GM19025 (cell line): ENCODE data around the gene FIZ1.
"Not testable (repeated sequence)": the region's sequence is repeated elsewhere in the genome, so short reads cannot be mapped to it uniquely, and the experiment has no call there.

Source experiments
- ATAC-seq: cut with Tn5 transposase; IDR thresholded peaks from one replicate; pipeline ENCODE4 v1.9.1; 2021; ENCODE audit warnings: mild to moderate bottlenecking, low read depth, moderate library complexity; ENCODE audit not compliant: unreplicated experiment

FIZ1 gene

GRCh38 chr19:55578761-55579747 is 20.3 kb downstream of the FIZ1 start:
- ATAC-seq: no peak

DNA sequence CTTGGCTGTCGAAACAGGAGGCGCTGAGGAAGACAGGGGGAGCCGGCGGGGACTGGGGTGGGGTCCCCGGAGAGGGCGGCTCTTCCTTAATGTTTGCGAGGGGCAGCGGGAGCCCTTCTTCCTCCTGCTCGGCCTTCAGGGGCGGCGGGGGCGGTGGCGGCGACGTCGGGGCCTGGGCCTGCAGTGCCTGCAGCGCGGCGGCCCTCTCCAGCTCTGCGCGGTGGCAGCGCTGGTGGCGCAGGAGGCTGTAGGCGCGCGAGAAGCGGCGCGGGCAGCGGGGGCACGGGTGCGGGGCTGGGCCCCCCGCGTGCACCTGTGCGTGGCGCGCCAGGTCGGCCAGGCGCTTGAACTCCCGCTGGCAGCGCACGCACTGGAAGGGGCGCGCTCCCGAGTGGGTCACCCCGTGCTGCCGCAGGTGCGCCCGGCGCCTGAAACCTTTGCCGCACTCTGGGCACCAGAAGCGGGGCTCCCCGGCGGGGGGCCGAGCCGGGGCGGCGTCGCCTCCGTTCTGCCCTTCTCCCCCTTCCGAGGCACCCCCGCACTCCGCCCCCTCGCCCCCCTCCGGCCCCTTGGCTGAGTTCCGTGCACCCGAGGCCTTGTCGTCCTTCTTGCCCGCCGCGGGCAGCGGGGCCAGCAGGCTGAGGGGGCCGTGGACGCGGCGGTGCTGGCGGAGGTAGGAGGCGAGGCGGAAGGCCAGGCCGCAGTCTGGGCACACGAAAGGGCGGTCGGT is 21.1 kb downstream of the FIZ1 start:
- ATAC-seq: no peak

- no peak for ATAC-seq
Observed at GRCh38 chr19:55576746-55577145, 22.6 kb downstream of the FIZ1 start.

- not testable (repeated sequence) for ATAC-seq
Observed at GRCh38 chr19:55573929-55574328, 25.4 kb downstream of the FIZ1 start.

DNA sequence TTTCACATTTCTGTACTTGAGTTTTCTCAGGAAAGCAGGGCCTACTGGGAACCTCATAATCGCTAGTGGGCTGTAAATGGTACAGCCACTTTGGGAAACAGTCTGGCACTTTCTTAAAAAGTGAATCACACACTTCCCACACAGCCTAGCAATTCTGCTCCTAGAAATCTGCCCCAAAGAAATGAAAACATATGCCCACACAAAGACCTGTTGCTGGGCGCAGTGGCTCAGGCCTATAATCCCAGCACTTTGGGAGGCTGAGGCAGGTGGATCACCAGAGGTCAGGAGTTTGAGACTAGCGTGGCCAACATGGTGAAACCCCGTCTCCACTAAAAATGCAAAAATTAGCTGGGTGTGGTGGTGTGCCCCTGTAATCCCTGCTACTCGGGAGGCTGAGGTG is 29.8 kb downstream of the FIZ1 start:
- ATAC-seq: not testable (repeated sequence)

DNA sequence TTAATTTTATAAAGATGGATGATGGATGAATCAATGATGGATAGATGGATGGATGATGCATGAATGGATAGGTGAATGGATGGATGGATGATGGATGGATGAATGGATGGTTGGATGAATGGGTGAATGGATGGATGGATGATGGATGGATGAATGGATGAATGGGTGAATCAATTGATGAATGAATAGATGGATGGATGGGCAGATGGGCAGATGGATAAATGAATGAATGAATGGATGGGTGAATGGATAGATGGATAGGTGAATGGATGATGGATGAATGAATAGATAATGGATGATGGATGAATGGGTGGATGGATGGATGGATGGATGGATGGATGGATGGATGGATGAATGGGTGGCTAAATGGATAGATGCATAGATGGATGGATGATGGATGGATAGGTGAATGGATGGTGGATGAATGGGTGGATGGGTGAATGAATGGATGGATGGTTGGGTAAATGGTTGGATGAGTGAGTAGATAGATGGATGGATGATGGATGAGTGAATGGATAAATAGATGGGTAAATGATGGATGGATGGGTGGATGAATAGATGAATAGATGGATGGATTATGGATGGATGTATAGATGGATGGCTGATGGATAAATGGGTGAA is 31.5 kb downstream of the FIZ1 start:
- ATAC-seq: no peak

DNA sequence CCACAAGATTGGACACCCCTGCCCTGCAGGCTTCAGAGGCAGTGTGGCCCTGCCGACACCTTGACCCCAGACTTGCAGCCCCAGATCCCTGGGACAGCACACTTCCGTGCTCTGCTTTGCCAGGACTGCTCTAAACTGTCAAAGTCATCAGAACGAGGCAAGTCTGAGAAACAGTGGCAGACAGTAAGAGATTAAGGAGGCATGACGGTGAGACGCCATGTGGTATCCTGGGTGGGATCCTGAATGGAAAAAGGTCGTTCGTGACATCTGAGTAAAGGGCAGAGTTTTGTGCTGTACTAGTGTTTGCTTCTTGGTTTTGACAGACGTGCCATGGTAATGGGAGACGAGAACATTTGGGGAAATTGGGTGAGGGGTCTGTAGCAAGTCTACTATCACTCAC is 32.5 kb downstream of the FIZ1 start:
- ATAC-seq: no peak

DNA sequence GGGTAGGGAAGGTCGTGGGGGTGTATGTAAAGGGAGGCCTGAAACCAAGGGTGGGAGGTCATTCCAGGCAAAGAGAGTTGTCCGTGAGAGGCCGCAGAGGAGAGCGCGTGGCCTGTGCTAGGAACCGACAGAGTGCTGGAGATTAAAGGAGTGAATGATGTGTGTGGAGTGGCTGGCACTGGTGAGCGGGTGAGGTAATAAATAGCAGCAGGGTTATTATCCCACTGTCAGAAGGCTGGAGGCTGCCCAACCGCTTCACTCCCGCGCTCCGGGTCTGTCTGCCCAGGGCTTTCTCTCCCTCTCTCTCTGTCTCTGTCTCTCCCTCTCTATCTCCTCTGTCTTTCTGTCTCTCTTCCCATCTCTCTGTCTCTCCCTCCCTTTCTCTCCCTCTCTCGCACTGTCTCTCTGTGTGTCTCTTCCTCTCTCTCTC is 36.0 kb downstream of the FIZ1 start:
- no peak for ATAC-seq

DNA sequence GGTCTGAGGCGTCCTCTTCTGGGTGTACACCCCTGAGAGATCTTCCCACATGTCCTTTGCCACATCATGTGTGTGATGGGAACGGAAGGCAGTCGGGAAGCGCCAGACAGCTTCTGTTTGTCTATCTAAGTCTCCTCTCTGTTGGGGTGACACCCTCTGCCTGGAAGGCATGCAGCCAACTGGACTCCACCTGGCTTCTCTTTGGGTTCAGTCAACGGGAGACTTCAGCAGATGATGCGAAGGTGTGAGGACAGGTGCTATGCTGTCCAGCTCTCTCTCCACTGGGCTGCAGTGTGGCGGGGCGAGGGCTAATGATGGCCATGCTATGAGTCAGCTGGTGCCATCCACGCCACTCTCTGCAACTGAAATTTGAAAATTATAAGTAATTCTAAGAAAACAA is 39.6 kb downstream of the FIZ1 start:
- ATAC-seq: no peak

DNA sequence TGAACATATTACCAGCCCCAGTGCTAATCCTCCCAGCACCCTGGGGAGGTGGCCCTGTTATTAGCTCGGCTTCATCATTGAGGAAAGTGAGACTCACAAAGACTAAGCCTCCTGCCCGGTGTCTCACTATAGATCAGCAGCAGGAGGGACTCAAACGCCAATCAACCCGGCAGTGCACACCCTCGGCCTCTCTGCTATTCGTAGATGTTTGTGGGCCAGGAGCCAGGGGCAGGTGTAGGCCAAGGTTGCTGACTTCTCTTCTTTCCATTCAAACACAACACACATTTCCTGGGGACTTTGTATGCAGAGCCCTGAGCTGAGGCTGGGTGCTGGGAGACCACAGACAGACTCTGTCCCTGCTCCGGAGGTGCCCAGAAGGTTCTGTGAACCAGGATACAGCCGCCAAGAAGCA is 44.6 kb downstream of the FIZ1 start:
- no peak for ATAC-seq

GRCh38 chr19:55554302-55554701 is 45.0 kb downstream of the FIZ1 start:
- no peak for ATAC-seq

GRCh38 chr19:55553217-55554182 is 45.8 kb downstream of the FIZ1 start:
- ATAC-seq: no peak

DNA sequence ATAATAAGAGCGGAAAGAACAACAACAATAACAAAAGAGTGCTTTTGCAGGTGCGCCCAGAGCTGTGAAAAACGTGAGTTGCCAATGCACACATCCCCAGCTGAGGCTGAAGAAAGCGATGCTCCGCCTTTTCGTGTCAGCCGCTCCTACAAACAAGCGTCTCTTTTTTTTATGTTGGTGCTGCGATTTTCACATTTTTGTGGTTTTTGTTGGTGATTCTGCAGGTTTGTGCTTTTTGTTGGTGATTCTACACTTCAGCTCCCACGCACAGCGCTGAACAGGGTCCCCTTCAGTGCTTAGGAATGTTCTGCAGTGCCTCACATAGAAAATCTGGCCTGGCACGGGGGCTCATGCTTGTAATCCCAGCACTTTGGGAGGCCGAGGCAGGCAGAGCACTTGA is 46.7 kb downstream of the FIZ1 start:
- no peak for ATAC-seq

DNA sequence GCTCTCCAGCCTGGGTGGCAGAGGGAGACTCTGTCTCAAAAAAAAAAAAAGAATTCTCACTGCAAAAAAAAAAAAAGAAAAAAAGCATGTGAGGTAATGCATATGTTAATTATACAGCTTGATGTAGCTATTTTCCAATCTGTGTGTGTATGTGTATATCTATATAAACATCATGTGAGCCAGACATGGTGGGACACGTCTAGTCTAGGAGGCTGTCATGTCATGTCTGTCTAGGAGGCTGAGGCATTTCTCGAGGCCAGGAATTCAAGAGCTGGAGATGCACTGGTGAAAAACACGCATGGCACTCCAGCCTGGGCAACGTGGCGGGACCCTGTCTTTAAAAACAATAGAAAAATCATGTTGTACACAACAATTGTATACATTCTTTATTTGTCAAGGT is 47.1 kb downstream of the FIZ1 start:
- ATAC-seq: no peak

GRCh38 chr19:55550321-55550650 is 49.0 kb downstream of the FIZ1 start:
- ATAC-seq: no peak

GRCh38 chr19:55549500-55550320 is 49.6 kb downstream of the FIZ1 start:
- ATAC-seq: no peak

- ATAC-seq: no peak
Observed at GRCh38 chr19:55546822-55547614, 52.3 kb downstream of the FIZ1 start.

GRCh38 chr19:55546011-55546410 is 53.3 kb downstream of the FIZ1 start:
- ATAC-seq: no peak
